NOMO-1 treated with DMSO at 0.1 percent for 48 hours (cell line): ENCODE results near the gene PROM1.

Source experiments
- DNase-seq: peaks from one replicate; lab custom pipeline; 2025; ENCODE audit not compliant: unreplicated experiment; lab: John Stamatoyannopoulos, UW

Gene PROM1

DNA sequence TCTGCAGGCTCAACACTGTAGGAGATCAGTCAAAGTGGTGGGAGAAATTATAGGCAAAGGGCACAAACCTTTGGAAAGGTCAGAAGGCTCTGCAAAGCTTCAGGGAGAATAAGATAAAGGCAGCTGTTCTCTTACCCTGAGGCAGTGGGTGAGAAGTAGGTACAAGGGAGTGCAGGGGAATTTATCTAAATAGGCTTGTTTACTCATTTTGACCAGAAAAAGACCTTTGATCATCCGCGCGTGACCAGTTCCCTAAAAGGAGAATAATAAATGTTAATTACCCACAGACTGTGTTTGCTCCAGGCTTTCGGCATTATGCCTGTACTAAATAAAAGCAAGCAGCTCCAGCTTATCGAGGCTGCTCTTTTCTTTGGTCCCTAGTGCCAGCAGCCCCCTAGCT is 130.2 kb downstream of the PROM1 start:
- DNase-seq, result no peak

DNA sequence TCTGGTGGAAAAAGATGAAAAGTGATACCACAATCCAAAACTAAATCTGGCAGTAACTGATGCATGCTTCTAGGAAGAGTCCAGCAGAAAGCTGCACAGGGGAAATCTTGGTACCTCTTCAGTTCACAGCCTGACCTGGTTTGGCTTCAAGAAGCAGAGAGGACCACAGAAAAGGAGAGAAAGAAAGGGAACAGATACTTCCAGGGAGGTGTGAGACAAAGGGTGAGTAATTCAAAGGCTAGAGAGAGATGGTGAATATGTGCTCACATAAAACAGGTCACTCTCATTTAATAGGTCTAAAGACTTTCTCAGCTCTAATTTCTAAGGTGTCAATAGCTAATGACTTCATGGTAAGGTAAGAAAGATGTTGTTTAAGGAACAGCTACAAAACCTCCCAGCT is 132.0 kb downstream of the PROM1 start:
- DNase-seq, result no peak

DNA sequence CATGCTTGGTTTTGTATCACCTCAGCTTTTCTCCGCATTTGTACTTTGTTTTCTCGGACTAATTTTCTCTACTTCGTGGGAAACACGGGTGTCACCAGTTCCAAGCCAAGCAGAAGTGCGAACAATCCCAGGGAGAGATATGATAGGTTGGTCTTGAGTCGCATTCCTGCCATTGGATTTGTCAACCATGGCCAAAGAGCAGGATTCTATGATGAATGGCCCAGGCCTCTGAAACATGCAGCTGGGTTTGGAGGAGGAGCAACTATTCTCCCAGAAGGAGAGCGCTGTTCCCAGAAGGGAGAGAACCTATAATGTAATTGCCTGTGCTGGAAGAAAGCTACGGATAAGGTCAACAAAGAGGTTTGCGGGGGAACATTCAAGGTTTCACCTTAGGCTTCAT is 135.0 kb downstream of the PROM1 start:
- no peak for DNase-seq

- DNase-seq, result no peak
Measured at GRCh38 chr4:15947684-15948083, 136.1 kb downstream of the PROM1 start.

GRCh38 chr4:15945516-15945915 is 138.3 kb downstream of the PROM1 start:
- DNase-seq, result peak; percentile 95

GRCh38 chr4:15944895-15945294 is 138.9 kb downstream of the PROM1 start:
- no peak for DNase-seq

DNA sequence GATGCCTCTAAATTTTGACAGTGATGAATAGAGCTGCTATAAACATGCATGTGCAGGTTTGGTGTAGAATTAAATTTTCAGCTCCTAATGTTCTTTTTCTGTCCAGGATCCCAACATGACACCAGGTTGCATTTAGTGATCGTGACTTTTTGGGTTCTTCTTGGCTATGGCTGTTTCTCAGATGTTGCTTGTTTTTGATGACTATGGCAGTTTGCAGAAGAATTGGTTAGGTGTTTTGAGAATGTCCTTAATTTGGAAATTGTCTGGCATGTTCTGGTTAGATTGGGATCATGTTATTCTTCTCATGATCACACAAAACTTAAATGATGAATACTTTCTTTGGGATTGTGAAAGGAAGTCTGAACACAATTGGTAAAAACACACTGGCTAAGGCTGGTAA is 141.5 kb downstream of the PROM1 start:
- DNase-seq, result no peak

DNA sequence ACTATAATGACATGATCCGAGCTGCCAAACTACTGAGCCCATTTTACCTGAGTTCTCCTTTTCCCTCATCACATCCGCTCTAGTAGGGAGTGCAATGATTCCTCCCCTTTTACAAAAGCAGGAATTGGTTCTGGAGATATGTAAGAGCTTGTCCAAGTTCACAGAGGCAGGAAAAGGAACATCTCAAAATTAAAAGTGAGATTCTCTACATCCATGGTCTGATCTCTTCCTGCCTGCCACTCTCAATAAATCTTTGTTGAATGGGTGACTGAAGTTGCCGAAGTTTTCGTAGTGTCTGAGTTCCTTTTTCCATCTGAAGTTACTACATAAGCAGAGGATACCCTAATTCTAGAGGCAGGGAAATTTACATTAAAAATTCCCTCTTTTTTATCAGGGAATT is 145.2 kb downstream of the PROM1 start, which contains the start of gene FGFBP1:
TSS of gene FGFBP1 (minus strand) at position 101 of the 400 bp plus-strand sequence. CDS start 2,108 bp downstream, outside the sequence.
- no peak for DNase-seq

DNA sequence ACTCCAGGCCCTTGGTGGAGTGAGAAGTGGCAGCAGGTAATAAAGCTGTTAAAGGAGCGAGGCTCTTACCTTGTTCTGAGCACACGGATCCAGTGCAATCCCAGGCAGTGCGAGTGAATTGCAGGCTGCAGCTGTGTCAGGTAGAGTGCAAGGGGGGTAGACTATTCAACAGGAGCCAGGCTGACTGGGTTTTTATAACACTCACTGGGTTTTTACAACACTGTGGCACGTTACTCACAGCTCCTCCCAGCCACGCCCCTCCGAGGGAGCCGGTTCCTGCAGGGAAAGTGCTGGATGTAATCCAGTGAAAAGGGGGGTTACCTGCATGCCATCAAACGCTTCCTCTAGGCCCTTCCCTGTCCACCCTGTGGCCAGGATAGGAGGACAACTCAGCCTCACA is 145.6 kb downstream of the PROM1 start:
- DNase-seq, result no peak

- DNase-seq, result no peak
Measured at GRCh38 chr4:15936495-15936894, 147.3 kb downstream of the PROM1 start.

GRCh38 chr4:15935504-15936402 is 148.1 kb downstream of the PROM1 start:
- DNase-seq, result no peak

DNA sequence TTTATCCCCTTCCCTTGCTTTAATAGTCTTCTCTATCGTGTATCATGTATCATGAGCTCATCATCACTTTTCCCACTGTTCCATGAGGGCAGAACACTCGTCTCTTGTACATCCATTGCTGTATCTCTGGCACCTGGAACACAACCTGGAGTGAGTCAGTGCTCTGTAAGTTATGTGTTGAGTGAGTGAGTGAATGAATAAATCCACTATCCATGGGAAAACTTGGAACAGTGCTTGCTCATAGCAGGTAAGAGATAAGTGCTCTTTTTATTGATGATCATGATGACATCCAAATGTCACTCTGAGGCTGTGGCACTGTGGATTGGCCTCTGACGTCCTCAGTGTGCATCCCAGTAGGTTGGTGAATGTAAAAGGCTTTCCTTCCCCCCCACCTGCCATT is 149.6 kb downstream of the PROM1 start:
- DNase-seq, result no peak

DNA sequence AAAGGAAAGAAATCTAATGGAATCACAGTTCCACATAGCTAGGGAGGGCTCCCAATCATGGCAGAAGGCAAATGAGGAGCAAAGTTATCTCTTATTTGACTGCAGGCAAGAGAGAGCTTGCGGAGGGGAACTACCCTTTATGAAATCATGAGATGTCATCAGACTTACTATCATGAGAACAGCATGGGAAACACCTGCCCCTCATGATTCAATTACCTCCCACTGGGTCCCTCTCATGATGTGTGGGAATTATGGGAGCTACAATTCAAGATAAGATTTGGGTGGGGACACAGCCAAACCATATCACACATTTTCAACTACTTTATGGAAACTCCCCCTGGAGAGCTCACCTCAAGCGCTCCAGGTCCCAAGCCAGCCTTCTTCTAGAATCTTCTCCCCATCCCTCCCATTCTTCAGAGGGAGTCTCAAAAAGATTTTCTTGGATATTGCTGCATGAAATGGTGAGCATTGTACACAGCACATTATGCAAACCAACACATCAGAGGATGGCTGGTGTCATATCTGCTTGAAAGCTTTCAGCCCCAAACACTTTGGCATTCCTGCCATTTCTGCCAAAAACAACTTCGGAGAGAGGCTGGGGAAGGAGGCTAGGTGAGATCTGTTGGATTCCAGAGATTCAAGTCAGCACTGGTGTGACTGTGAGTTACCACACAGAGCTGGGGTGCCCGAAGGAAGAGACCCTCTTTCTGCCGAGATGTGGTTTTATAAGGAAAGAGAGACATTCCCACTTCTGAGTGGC is 152.2 kb downstream of the PROM1 start:
- DNase-seq, result no peak

- DNase-seq, result no peak
Measured at GRCh38 chr4:15930314-15930713, 153.5 kb downstream of the PROM1 start.

DNA sequence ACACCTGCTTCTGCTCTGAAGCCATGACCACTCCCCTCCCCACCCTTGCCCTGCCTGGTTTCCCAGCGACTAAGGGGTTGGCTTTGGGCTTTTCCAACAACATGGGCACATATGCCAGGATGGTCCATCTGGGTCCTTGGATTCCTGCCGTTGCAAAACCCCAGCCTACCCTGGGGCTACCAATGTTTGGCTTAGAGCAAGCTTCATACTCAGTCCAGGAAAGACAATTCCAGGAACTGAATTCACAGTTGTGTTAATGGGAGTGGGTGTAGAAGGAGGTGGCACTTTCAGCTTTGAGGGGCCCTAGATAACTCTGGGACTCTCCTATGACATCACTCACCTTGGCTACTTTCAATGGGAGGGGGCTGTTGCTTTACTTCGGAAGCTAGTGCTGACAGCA is 154.3 kb downstream of the PROM1 start:
- no peak for DNase-seq

GRCh38 chr4:15928883-15929282 is 154.9 kb downstream of the PROM1 start:
- DNase-seq, result no peak

GRCh38 chr4:15926486-15926885 is 157.3 kb downstream of the PROM1 start:
- no peak for DNase-seq

DNA sequence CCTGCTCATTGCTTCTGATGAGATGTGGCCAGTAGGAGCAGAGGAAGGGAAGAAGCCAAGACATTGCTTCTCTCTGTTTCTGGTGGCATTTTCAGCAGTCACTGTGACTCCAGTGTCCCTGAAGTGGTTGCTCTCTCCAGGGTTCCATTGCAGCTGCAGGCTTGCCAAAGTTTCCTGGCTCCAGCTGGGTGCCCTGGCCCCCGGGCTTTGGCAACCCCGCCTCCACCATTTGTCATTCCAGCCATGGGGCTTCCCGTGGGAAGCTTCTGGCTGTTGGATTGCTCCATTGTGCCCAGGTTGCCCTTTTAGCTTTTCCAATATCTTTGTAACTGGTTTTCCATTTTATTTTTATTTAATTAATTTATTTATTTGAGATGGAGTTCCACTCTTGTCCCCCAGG is 158.0 kb downstream of the PROM1 start:
- no peak for DNase-seq

DNA sequence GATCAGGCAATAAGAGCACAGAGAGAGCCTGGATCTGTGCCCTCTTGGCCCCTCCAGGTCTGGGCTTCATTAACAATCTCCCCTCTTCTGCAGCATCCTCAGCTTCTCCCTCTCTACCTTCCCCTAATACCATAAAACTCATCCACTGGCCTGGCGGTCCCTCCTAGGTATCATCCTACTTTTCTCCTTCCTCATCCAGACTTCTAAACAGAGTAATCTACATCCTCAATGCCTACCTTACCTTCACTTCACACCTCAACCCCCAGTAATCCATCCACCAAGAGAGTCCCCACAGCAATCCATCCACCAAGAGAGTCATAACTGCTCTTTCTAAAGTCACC is 162.3 kb downstream of the PROM1 start:
- no peak for DNase-seq

- no peak for DNase-seq
Measured at GRCh38 chr4:15920723-15921591, 162.9 kb downstream of the PROM1 start.

GRCh38 chr4:15918484-15919129 is 165.2 kb downstream of the PROM1 start:
- no peak for DNase-seq
